Panc1 (cell line): ENCODE measurements around the gene TP53BP2. TPM values are rescaled to one million over a fixed set of nuclear protein-coding genes. Genes with fewer than 3 reads are reported as not detected.
A peak's percentile ranks its signal among the peaks of the same experiment; 100 is the strongest.

ENCODE experiments used
- ATAC-seq: fragments of 200-7000 bp; cut with Tn5 transposase; 2 replicates; pipeline ENCODE4 v1.9.1; 2020; ENCODE audit warnings: mild to moderate bottlenecking, moderate library complexity
- BruUV-seq: library from RNA; stranded (reverse); fragments of 400-500 nt; replicated peaks from 2 replicates; lab custom pipeline; 2021; lab: Mats Ljungman, UMichigan
- CTCF ChIA-PET: fragments of 300-600 bp; sonication (Branson Sonifier 250); formaldehyde crosslinking; loops from one replicate; lab custom pipeline; 2022; ENCODE audit warnings: antibody characterized with exemption; lab: Charles Lee
- POLR2A ChIA-PET: fragments of 300-600 bp; sonication (Branson Sonifier 250); formaldehyde crosslinking; loops from one replicate; lab custom pipeline; 2022; ENCODE audit warnings: antibody characterized with exemption; lab: Charles Lee
- DNase-seq: peaks from one replicate; pipeline ENCODE4 v3.0.0-alpha.2; 2010; ENCODE audit warnings: low read depth, low spot score
- H3K27ac ChIP-seq: 2 replicates; pipeline ENCODE4 v1.5.1; 2011; ENCODE audit warnings: mild to moderate bottlenecking, low read length, inconsistent platforms
- H3K27me3 ChIP-seq: fragments of 200-500 bp; sonication (Bioruptor generic); 2 replicates; pipeline ENCODE4 v1.6.0; 2014; ENCODE audit warnings: low read length, inconsistent platforms; ENCODE audit not compliant: control insufficient read depth, insufficient read depth
- H3K36me3 ChIP-seq: fragments of 200-500 bp; sonication (Bioruptor generic); 2 replicates; pipeline ENCODE4 v1.5.1; 2014; ENCODE audit warnings: inconsistent platforms, mild to moderate bottlenecking, low read length, moderate library complexity; ENCODE audit not compliant: control insufficient read depth, insufficient read depth
- H3K4me1 ChIP-seq: 2 replicates; pipeline ENCODE4 v1.5.1; 2011; ENCODE audit warnings: inconsistent platforms, mild to moderate bottlenecking, low read length, moderate library complexity; ENCODE audit not compliant: control insufficient read depth, insufficient read depth
- H3K4me3 ChIP-seq, 2 experiments: 2 replicates each; pipeline ENCODE4 v1.5.1; 2011 to 2012; ENCODE audit warnings: low read depth in 2 of 2, low read length in 2 of 2, mild to moderate bottlenecking in 2 of 2, inconsistent platforms in 1 of 2, moderate library complexity in 1 of 2
- H3K9me3 ChIP-seq: fragments of 200-500 bp; sonication (Bioruptor generic); 2 replicates; pipeline ENCODE4 v1.5.1; 2014; ENCODE audit warnings: low read depth, mild to moderate bottlenecking, inconsistent platforms, low read length, moderate library complexity; ENCODE audit not compliant: control insufficient read depth, insufficient read depth
- POLR2AphosphoS5 ChIP-seq: IDR thresholded peaks from 2 replicates; pipeline ENCODE4 v1.6.1; 2012; ENCODE audit warnings: mild to moderate bottlenecking, low read depth, low read length, moderate library complexity
- SIN3A ChIP-seq: IDR thresholded peaks from 2 replicates; pipeline ENCODE4 v1.6.1; 2012; ENCODE audit warnings: low read depth, mild to moderate bottlenecking, low read length, moderate library complexity, borderline replicate concordance; ENCODE audit not compliant: insufficient read depth
- TCF7L2 ChIP-seq: IDR thresholded peaks from 2 replicates; pipeline ENCODE4 v1.6.1; 2011; ENCODE audit warnings: mild to moderate bottlenecking, low read depth, low read length, inconsistent platforms
- in situ Hi-C: cut with HindIII; loops from 2 replicates; pipeline ENCODE4 v1.10.0; 2016; ENCODE audit warnings: low sequenced_read_pairs, low pct_unique_long_range_greater_than_20kb
- intact Hi-C: fragments of 100-400 bp; cut with micrococcal nuclease; formaldehyde crosslinking; loops from one replicate; pipeline ENCODE4 v1.10.0; 2022; ENCODE audit not compliant: unreplicated experiment
- total RNA-seq: library from RNA; stranded (reverse); gene quantifications from one replicate; pipeline ENCODE4 v1.2.1, GENCODE V29; 2021; ENCODE audit not compliant: unreplicated experiment
- TF ChIP-seq, protein P1 (sequence below), 2 experiments: IDR thresholded peaks; 2 replicates each; pipeline ENCODE4 v1.6.1; 2011 to 2012; ENCODE audit warnings: low read depth in 2 of 2, control low read depth in 1 of 2, low read length in 1 of 2, mild to moderate bottlenecking in 1 of 2, moderate library complexity in 1 of 2; ENCODE audit not compliant: insufficient read depth in 1 of 2
- TF ChIP-seq, protein P2 (sequence below): fragments of 450-650 bp; IDR thresholded peaks from 2 replicates; pipeline ENCODE4 v1.5.1; 2017; ENCODE audit warnings: mild to moderate bottlenecking

Gene TP53BP2
- total RNA-seq, 1 experiment from 2014 or later, result 51.4 TPM

DNA sequence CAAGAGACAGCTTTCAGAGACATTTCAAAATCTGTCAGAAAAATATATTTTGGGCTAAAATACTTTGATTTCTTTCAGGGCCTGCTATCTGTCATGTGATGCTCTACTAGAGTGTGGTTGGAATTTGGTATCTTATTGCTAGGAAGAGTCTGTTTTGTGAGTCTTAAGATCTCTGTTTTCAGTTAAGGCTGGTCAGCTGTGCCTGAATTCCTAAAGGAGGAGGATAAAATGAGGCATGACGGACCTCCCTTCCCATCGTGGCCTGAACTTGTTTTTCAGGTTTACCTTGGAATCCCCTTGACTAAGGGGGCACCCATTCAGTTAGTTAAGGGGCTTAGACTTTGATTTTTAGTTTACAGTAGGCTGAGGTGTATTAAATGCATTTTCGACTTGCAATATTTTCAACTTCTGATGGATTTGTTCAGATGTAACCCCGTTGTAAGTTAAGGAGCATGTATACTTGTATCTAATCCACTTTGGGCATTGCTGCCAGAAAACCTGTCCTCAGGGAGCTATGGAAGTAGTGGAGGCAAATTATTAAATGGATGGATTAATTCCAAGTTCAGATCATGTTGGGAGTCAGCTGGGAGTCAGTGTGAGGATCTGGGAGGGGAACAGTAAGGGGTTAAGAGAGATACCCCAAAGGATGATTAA lies 115.1 kb downstream of the TP53BP2 start:
- Histone ChIP-seq H3K4me1 (peaks cover 45% of the 10 kb centered on the region), H3K27me3 (no peaks in the 10 kb centered on the region), H3K36me3 (peaks cover 2% of the 10 kb centered on the region; the same call in 1 of the 2 replicates), H3K4me3 (no peak overlapping the region), H3K27ac (0 out of 2 replicates have a peak overlapping the region, but pooled peaks have one; percentile 10), H3K9me3 (no peaks in the 10 kb centered on the region)
- ATAC-seq (no peak), DNase-seq (no peak)
- POLR2A ChIA-PET, result no interaction called here
- CTCF ChIA-PET, result no interaction called here
- intact Hi-C loops (no loop called here), in situ Hi-C loops (no loop called here)
- no peak for TF ChIP-seq TCF7L2
- TF ChIP-seq, protein P1, sequence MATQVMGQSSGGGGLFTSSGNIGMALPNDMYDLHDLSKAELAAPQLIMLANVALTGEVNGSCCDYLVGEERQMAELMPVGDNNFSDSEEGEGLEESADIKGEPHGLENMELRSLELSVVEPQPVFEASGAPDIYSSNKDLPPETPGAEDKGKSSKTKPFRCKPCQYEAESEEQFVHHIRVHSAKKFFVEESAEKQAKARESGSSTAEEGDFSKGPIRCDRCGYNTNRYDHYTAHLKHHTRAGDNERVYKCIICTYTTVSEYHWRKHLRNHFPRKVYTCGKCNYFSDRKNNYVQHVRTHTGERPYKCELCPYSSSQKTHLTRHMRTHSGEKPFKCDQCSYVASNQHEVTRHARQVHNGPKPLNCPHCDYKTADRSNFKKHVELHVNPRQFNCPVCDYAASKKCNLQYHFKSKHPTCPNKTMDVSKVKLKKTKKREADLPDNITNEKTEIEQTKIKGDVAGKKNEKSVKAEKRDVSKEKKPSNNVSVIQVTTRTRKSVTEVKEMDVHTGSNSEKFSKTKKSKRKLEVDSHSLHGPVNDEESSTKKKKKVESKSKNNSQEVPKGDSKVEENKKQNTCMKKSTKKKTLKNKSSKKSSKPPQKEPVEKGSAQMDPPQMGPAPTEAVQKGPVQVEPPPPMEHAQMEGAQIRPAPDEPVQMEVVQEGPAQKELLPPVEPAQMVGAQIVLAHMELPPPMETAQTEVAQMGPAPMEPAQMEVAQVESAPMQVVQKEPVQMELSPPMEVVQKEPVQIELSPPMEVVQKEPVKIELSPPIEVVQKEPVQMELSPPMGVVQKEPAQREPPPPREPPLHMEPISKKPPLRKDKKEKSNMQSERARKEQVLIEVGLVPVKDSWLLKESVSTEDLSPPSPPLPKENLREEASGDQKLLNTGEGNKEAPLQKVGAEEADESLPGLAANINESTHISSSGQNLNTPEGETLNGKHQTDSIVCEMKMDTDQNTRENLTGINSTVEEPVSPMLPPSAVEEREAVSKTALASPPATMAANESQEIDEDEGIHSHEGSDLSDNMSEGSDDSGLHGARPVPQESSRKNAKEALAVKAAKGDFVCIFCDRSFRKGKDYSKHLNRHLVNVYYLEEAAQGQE (IDR thresholded peaks at IDR 0.05; ENCODE audit: insufficient read depth in 1 of 2, low read depth in 2 of 2, low read length in 1 of 2), result no peak
- no peak for TF ChIP-seq POLR2AphosphoS5
- TF ChIP-seq SIN3A, result no peak
- TF ChIP-seq, protein P2, sequence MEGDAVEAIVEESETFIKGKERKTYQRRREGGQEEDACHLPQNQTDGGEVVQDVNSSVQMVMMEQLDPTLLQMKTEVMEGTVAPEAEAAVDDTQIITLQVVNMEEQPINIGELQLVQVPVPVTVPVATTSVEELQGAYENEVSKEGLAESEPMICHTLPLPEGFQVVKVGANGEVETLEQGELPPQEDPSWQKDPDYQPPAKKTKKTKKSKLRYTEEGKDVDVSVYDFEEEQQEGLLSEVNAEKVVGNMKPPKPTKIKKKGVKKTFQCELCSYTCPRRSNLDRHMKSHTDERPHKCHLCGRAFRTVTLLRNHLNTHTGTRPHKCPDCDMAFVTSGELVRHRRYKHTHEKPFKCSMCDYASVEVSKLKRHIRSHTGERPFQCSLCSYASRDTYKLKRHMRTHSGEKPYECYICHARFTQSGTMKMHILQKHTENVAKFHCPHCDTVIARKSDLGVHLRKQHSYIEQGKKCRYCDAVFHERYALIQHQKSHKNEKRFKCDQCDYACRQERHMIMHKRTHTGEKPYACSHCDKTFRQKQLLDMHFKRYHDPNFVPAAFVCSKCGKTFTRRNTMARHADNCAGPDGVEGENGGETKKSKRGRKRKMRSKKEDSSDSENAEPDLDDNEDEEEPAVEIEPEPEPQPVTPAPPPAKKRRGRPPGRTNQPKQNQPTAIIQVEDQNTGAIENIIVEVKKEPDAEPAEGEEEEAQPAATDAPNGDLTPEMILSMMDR, result no peak
- TSS peak; percentile 17 for BruUV-seq

DNA sequence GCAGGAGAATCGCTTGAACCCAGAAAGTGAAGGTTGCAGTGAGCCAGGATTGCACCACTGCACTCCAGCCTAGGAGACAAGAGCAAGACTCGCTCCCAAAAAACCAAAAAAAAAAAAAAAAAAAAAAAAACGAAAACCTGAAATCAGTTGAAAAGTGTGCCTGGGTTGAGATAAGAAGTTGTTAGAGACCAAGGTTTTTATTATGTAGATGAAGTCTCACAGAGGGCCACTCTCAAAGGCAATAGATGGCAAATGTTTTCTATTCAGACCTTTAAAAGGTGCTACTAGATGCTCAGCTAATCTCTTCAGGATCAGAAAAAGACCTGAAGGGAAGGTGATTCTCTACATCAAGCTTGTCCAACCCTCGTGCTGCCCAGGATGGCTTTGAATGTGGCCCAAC lies 115.8 kb downstream of the TP53BP2 start:
- intact Hi-C loops (no loop called here), in situ Hi-C loops (no loop called here)
- ChIA-PET POLR2A (no interaction called here), CTCF (no interaction called here)
- Histone ChIP-seq H3K36me3 (peaks cover 2% of the 10 kb centered on the region; the same call in 1 of the 2 replicates), H3K27ac (no peak overlapping the region), H3K9me3 (no peaks in the 10 kb centered on the region), H3K27me3 (no peaks in the 10 kb centered on the region), H3K4me1 (peaks cover 45% of the 10 kb centered on the region), H3K4me3 (no peak overlapping the region)
- BruUV-seq, result no TSS peak
- ATAC-seq, result no peak
- DNase-seq, result no peak
- TF ChIP-seq TCF7L2, result no peak
- TF ChIP-seq POLR2AphosphoS5, result no peak
- TF ChIP-seq SIN3A, result no peak
- TF ChIP-seq, protein P2, result no peak
- TF ChIP-seq, protein P1 (IDR thresholded peaks at IDR 0.05; ENCODE audit: insufficient read depth in 1 of 2, low read depth in 2 of 2, low read length in 1 of 2), result no peak
